Transverse colon (tissue), 4 donors: Measurements from ENCODE around the gene ANKRD33.

Experiments
- EP300 ChIP-seq: sonication (generic); formaldehyde crosslinking; IDR thresholded peaks from one replicate; pipeline ENCODE4 v1.6.1; 2017; ENCODE audit warnings: antibody characterized with exemption, low read depth
- POLR2A ChIP-seq: fragments of 450-650 bp; IDR thresholded peaks from one replicate; pipeline ENCODE4 v1.6.1; 2016; ENCODE audit warnings: antibody characterized with exemption, mild to moderate bottlenecking, moderate library complexity
- POLR2AphosphoS5 ChIP-seq, 3 donors: sonication (generic); formaldehyde crosslinking; IDR thresholded peaks; one replicate each; pipeline ENCODE4 v1.6.1; 2016; ENCODE audit warnings: antibody characterized with exemption in 3 of 3
- TF ChIP-seq, protein P1 (sequence below), 5 experiments: fragments of 200-600 bp in 3 of 5; fragments of 450-650 bp in 2 of 5; sonication (generic) in 3 of 5; IDR thresholded peaks; 1 replicate in 2 of 5; 2 replicates in 3 of 5; pipeline ENCODE4 v1.5.1; 2016 to 2017; ENCODE audit warnings: antibody characterized with exemption in 5 of 5, inconsistent platforms in 3 of 5, mild to moderate bottlenecking in 2 of 5, moderate library complexity in 1 of 5

DNA sequence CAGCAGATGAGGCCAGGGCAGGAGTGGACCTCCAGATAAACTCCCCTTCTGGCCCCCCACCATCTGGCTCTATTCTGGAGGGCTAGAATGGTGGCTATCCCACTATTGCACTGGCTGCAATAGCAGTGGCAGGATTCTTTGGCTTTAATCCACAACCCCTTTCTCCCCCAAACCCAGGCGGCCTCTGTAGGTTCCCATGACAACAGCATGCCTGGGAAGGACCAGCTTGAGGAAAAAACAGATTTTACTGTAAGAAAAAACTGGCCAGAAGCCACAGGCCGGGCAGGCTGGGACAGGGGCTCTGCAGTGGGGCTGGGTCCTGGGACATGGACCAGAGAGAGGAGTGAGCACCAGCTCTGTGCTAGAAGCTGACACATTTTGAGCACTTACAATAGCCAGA lies 50.0 kb downstream of the ANKRD33 start:
- TF ChIP-seq POLR2AphosphoS5 (IDR thresholded peaks at IDR 0.05) (no peak), EP300 (no peak), POLR2A (no peak)
- TF ChIP-seq, protein P1, sequence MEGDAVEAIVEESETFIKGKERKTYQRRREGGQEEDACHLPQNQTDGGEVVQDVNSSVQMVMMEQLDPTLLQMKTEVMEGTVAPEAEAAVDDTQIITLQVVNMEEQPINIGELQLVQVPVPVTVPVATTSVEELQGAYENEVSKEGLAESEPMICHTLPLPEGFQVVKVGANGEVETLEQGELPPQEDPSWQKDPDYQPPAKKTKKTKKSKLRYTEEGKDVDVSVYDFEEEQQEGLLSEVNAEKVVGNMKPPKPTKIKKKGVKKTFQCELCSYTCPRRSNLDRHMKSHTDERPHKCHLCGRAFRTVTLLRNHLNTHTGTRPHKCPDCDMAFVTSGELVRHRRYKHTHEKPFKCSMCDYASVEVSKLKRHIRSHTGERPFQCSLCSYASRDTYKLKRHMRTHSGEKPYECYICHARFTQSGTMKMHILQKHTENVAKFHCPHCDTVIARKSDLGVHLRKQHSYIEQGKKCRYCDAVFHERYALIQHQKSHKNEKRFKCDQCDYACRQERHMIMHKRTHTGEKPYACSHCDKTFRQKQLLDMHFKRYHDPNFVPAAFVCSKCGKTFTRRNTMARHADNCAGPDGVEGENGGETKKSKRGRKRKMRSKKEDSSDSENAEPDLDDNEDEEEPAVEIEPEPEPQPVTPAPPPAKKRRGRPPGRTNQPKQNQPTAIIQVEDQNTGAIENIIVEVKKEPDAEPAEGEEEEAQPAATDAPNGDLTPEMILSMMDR (IDR thresholded peaks at IDR 0.05) = no peak
